A673 (cell line): ENCODE data around the gene GPT2. TPM values are rescaled to one million over a fixed set of nuclear protein-coding genes. Genes with fewer than 3 reads are reported as not detected.

ENCODE experiments used
- BruUV-seq: library from RNA; stranded (reverse); fragments of 400-500 nt; replicated peaks from 2 replicates; lab custom pipeline; 2021; lab: Mats Ljungman, UMichigan
- CTCF ChIA-PET: fragments of 300-600 bp; sonication (Branson Sonifier 250); formaldehyde crosslinking; loops from one replicate; lab custom pipeline; 2022; ENCODE audit warnings: antibody characterized with exemption; lab: Charles Lee
- POLR2A ChIA-PET: fragments of 300-600 bp; sonication (Branson Sonifier 250); formaldehyde crosslinking; loops from one replicate; lab custom pipeline; 2022; ENCODE audit warnings: antibody characterized with exemption; ENCODE audit not compliant: low non-redundant PET; lab: Charles Lee
- DNase-seq: peaks from one replicate; pipeline ENCODE4 v3.0.0-alpha.2; 2015; ENCODE audit warnings: low spot score
- H3K27ac ChIP-seq: fragments of 200-600 bp; sonication (generic); 2 replicates; pipeline ENCODE4 v1.5.1; 2016; ENCODE audit warnings: mixed run types, low read depth, mild to moderate bottlenecking, mixed read lengths, antibody characterized with exemption, low read length; ENCODE audit not compliant: poor library complexity, severe bottlenecking
- H3K27me3 ChIP-seq: fragments of 200-600 bp; sonication (generic); replicated peaks from 2 replicates; pipeline ENCODE4 v1.6.1; 2017; ENCODE audit warnings: mixed run types, low read depth, mild to moderate bottlenecking, mixed read lengths, antibody characterized with exemption, low read length; ENCODE audit not compliant: insufficient read depth, poor library complexity
- H3K36me3 ChIP-seq: fragments of 200-600 bp; sonication (generic); 2 replicates; pipeline ENCODE4 v1.6.1; 2016; ENCODE audit warnings: mixed run types, mild to moderate bottlenecking, mixed read lengths, antibody characterized with exemption, low read length; ENCODE audit not compliant: insufficient read depth, poor library complexity, severe bottlenecking
- H3K4me1 ChIP-seq: fragments of 200-600 bp; sonication (generic); 2 replicates; pipeline ENCODE4 v1.6.1; 2017; ENCODE audit warnings: mixed run types, mild to moderate bottlenecking, mixed read lengths, antibody characterized with exemption, low read length; ENCODE audit not compliant: insufficient read depth, poor library complexity, severe bottlenecking
- H3K4me3 ChIP-seq: fragments of 200-600 bp; sonication (generic); 2 replicates; pipeline ENCODE4 v1.5.1; 2016; ENCODE audit warnings: low read depth, mixed run types, mild to moderate bottlenecking, mixed read lengths, low read length; ENCODE audit not compliant: poor library complexity, severe bottlenecking
- H3K9me3 ChIP-seq: fragments of 200-600 bp; sonication (generic); 2 replicates; pipeline ENCODE4 v1.6.1; 2016; ENCODE audit warnings: mixed run types, low read depth, mild to moderate bottlenecking, mixed read lengths, antibody characterized with exemption, low read length; ENCODE audit not compliant: poor library complexity, severe bottlenecking
- EZH2 ChIP-seq: fragments of 200-600 bp; sonication (generic); IDR thresholded peaks from 2 replicates; pipeline ENCODE4 v1.6.1; 2017; ENCODE audit warnings: borderline replicate concordance, low read depth, mild to moderate bottlenecking, mixed read lengths, antibody characterized with exemption, low read length; ENCODE audit not compliant: poor library complexity, severe bottlenecking
- intact Hi-C: fragments of 100-400 bp; cut with micrococcal nuclease; formaldehyde crosslinking; loops from one replicate; pipeline ENCODE4 v1.10.0; 2022; ENCODE audit not compliant: unreplicated experiment
- total RNA-seq: library from RNA; stranded (reverse); gene quantifications from 2 replicates; pipeline ENCODE4 v1.2.3, GENCODE V29; 2021
- TF ChIP-seq, protein P1 (sequence below): fragments of 300-800, 200-600 bp; sonication (generic); conservative IDR thresholded peaks from 2 replicates; pipeline ENCODE4 v1.5.1; 2017; ENCODE audit warnings: low read depth, mild to moderate bottlenecking, antibody characterized with exemption, low read length, moderate library complexity, mixed read lengths

The GPT2 gene
- total RNA-seq, 1 experiment from 2014 or later: 38.8 TPM

DNA sequence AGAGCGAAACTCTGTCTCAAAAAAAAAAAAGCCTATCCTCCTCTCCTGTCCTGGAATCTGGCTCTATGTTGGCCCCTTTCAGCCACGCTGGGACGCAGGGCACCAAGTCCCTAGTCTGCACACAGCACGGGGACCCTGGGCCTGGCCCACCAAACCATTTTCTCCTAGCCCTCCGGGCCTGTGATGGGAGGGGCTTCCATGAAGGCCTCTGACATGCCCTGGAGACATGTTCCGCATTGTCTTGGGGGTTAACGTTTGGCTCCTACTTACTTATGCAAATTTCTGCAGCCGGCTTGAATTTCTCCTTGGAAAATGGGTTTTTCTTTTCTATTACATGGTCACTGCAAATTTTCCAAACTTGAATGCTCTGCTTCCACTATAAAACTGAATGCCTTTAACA, 12.6 kb upstream of the GPT2 start:
- TF ChIP-seq, protein P1, sequence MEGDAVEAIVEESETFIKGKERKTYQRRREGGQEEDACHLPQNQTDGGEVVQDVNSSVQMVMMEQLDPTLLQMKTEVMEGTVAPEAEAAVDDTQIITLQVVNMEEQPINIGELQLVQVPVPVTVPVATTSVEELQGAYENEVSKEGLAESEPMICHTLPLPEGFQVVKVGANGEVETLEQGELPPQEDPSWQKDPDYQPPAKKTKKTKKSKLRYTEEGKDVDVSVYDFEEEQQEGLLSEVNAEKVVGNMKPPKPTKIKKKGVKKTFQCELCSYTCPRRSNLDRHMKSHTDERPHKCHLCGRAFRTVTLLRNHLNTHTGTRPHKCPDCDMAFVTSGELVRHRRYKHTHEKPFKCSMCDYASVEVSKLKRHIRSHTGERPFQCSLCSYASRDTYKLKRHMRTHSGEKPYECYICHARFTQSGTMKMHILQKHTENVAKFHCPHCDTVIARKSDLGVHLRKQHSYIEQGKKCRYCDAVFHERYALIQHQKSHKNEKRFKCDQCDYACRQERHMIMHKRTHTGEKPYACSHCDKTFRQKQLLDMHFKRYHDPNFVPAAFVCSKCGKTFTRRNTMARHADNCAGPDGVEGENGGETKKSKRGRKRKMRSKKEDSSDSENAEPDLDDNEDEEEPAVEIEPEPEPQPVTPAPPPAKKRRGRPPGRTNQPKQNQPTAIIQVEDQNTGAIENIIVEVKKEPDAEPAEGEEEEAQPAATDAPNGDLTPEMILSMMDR: no peak
- TF ChIP-seq EZH2: no peak
- CTCF ChIA-PET: no interaction called here
- intact Hi-C loops: no loop called here
- H3K9me3 ChIP-seq: no peaks in the 10 kb centered on the region
- no peak for DNase-seq
- H3K27ac ChIP-seq: no peak overlapping the region
- peaks cover 8% of the 10 kb centered on the region for H3K4me1 ChIP-seq
- no peak overlapping the region for H3K4me3 ChIP-seq
- no TSS peak for BruUV-seq
- POLR2A ChIA-PET: no interaction called here
- H3K36me3 ChIP-seq: no peaks in the 10 kb centered on the region
- H3K27me3 ChIP-seq: no peaks in the 10 kb centered on the region

DNA sequence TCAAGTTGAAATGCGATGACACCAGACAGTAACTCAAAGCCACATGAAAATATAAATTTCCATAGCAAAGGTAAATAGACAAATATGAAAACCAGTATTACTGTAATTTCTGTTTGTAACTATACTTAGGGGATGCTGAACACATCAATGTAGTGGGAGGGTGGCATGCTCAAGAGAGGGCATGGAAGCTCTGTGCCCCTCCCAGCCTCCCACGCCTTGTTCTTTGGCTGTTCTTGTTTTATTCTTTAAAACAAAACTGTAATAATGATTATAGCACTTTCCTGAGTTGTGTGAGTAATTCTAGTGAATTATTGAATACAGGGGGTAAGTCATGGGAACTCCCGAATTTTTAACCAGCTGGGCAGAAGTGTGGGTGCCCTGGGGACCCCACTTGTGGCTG, 11.0 kb upstream of the GPT2 start:
- Histone ChIP-seq H3K9me3 (no peaks in the 10 kb centered on the region), H3K4me1 (peaks cover 9% of the 10 kb centered on the region), H3K27me3 (no peaks in the 10 kb centered on the region), H3K36me3 (no peaks in the 10 kb centered on the region), H3K4me3 (no peak overlapping the region), H3K27ac (no peak overlapping the region)
- no peak for TF ChIP-seq EZH2
- TF ChIP-seq, protein P1: no peak
- no TSS peak for BruUV-seq
- ChIA-PET POLR2A (no interaction called here), CTCF (interaction anchor here (0.5 kb wide), 1 partner anchor 35 kb away, joined by 7 read pairs; no protein-coding TSS in a partner anchor)
- intact Hi-C loops: no loop called here
- no peak for DNase-seq

GRCh38 chr16:46875243-46875642, 8.9 kb upstream of the GPT2 start:
- BruUV-seq: no TSS peak
- Histone ChIP-seq H3K9me3 (no peaks in the 10 kb centered on the region), H3K27ac (no peak overlapping the region), H3K27me3 (no peaks in the 10 kb centered on the region), H3K4me1 (peaks cover 9% of the 10 kb centered on the region), H3K4me3 (no peak overlapping the region), H3K36me3 (no peaks in the 10 kb centered on the region)
- DNase-seq: no peak
- ChIA-PET POLR2A (no interaction called here), CTCF (interaction anchor here (0.6 kb wide), 2 partner anchors 16 to 83 kb away, joined by 3 to 5 read pairs; no protein-coding TSS in a partner anchor)
- TF ChIP-seq, protein P1: no peak
- no peak for TF ChIP-seq EZH2
- intact Hi-C loops: no loop called here
